GM23338 (cell line): ENCODE data around the gene APOA1.

ENCODE experiments used
- CREB1 ChIP-seq: fragments of 250-450 bp; sonication (Bioruptor Pico); IDR thresholded peaks from 2 replicates; pipeline ENCODE4 v1.5.0; 2020; ENCODE audit warnings: low read depth, mild to moderate bottlenecking, moderate library complexity
- CTCF ChIP-seq, 2 experiments: fragments of 200-600 bp in 1 of 2; sonication (generic) in 1 of 2; conservative IDR thresholded peaks; 2 replicates each; pipeline versions ENCODE4 v1.5.1 to v1.6.1; 2016 to 2017; ENCODE audit warnings: antibody characterized with exemption in 2 of 2, low read depth in 2 of 2, mild to moderate bottlenecking in 2 of 2, moderate library complexity in 1 of 2
- EZH2 ChIP-seq: fragments of 200-600 bp; sonication (generic); IDR thresholded peaks from one replicate; pipeline ENCODE4 v1.8.0; 2017; ENCODE audit warnings: antibody characterized with exemption, mild to moderate bottlenecking, low read depth; ENCODE audit not compliant: unreplicated experiment
- EZH2phosphoT487 ChIP-seq: fragments of 200-600 bp; sonication (generic); IDR thresholded peaks from one replicate; pipeline ENCODE4 v1.8.1; 2018; ENCODE audit warnings: antibody characterized with exemption; ENCODE audit not compliant: unreplicated experiment
- JUNB ChIP-seq: IDR thresholded peaks from one replicate; pipeline ENCODE4 v1.6.1; 2016; ENCODE audit warnings: antibody characterized with exemption; ENCODE audit not compliant: unreplicated experiment
- POLR2AphosphoS5 ChIP-seq: IDR thresholded peaks from 2 replicates; pipeline ENCODE4 v1.6.1; 2016; ENCODE audit warnings: antibody characterized with exemption, low read depth
- REST ChIP-seq: IDR thresholded peaks from one replicate; pipeline ENCODE4 v1.6.1; 2018; ENCODE audit warnings: antibody characterized with exemption; ENCODE audit not compliant: unreplicated experiment
- STAT1 ChIP-seq: IDR thresholded peaks from one replicate; pipeline ENCODE4 v1.6.1; 2016; ENCODE audit warnings: antibody characterized with exemption; ENCODE audit not compliant: unreplicated experiment

- TF ChIP-seq CTCF (conservative IDR thresholded peaks at IDR 0.05; ENCODE audit: low read depth in 2 of 2): peak in 1 of 2 experiments; percentile 34; a peak in 2 of 4 replicates
- TF ChIP-seq POLR2AphosphoS5: no peak
- no peak for TF ChIP-seq REST
- TF ChIP-seq CREB1 (CRISPR knock-in tag): no peak
- no peak for TF ChIP-seq JUNB
- TF ChIP-seq EZH2: no peak
- TF ChIP-seq EZH2phosphoT487: no peak
- TF ChIP-seq STAT1: no peak
Measured at GRCh38 chr11:116869610-116870009, 32.2 kb upstream of the APOA1 start.
